Measurements from ENCODE around the gene TFDP3.

TFDP3 gene

GRCh38 chrX:133218329-133218728 lies at the start of gene TFDP3:
Gene TFDP3, minus strand, starts transcription at chrX:133218354. Its CDS starts 95 bp downstream, at chrX:133218259.
- TF ChIP-seq TEAD4 (IDR thresholded peaks at IDR 0.05) (no peak), EP300 (IDR thresholded peaks at IDR 0.05; ENCODE audit: borderline replicate concordance) (no peak), MAX (IDR thresholded peaks at IDR 0.05) (no peak), CEBPB (IDR thresholded peaks at IDR 0.05) (no peak), FOXM1 (IDR thresholded peaks at IDR 0.05; ENCODE audit: borderline replicate concordance, low read depth) (no peak), RAD21 (IDR thresholded peaks at IDR 0.05; ENCODE audit: low read depth) (no peak), TCF12 (IDR thresholded peaks at IDR 0.05; ENCODE audit: low read depth) (no peak), EGR1 (IDR thresholded peaks at IDR 0.05) (no peak), ZBTB7A (IDR thresholded peaks at IDR 0.05; ENCODE audit: low read depth) (no peak), NFIC (IDR thresholded peaks at IDR 0.05) (no peak), TAF1 (IDR thresholded peaks at IDR 0.05; ENCODE audit: low read depth) (no peak), CREB1 (IDR thresholded peaks at IDR 0.05; ENCODE audit: low read depth) (no peak), YY1 (IDR thresholded peaks at IDR 0.05; ENCODE audit: low read depth) (no peak)
- TF ChIP-seq, protein P1, sequence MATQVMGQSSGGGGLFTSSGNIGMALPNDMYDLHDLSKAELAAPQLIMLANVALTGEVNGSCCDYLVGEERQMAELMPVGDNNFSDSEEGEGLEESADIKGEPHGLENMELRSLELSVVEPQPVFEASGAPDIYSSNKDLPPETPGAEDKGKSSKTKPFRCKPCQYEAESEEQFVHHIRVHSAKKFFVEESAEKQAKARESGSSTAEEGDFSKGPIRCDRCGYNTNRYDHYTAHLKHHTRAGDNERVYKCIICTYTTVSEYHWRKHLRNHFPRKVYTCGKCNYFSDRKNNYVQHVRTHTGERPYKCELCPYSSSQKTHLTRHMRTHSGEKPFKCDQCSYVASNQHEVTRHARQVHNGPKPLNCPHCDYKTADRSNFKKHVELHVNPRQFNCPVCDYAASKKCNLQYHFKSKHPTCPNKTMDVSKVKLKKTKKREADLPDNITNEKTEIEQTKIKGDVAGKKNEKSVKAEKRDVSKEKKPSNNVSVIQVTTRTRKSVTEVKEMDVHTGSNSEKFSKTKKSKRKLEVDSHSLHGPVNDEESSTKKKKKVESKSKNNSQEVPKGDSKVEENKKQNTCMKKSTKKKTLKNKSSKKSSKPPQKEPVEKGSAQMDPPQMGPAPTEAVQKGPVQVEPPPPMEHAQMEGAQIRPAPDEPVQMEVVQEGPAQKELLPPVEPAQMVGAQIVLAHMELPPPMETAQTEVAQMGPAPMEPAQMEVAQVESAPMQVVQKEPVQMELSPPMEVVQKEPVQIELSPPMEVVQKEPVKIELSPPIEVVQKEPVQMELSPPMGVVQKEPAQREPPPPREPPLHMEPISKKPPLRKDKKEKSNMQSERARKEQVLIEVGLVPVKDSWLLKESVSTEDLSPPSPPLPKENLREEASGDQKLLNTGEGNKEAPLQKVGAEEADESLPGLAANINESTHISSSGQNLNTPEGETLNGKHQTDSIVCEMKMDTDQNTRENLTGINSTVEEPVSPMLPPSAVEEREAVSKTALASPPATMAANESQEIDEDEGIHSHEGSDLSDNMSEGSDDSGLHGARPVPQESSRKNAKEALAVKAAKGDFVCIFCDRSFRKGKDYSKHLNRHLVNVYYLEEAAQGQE (IDR thresholded peaks at IDR 0.05; ENCODE audit: low read depth) = no peak
- TF ChIP-seq, protein P2, sequence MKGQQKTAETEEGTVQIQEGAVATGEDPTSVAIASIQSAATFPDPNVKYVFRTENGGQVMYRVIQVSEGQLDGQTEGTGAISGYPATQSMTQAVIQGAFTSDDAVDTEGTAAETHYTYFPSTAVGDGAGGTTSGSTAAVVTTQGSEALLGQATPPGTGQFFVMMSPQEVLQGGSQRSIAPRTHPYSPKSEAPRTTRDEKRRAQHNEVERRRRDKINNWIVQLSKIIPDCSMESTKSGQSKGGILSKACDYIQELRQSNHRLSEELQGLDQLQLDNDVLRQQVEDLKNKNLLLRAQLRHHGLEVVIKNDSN (IDR thresholded peaks at IDR 0.05) = no peak

- TF ChIP-seq, protein P2 (IDR thresholded peaks at IDR 0.05) = no peak
- TF ChIP-seq CEBPB (IDR thresholded peaks at IDR 0.05) = peak; percentile 93
Observed at GRCh38 chrX:133267621-133268020, 49.5 kb upstream of the TFDP3 start.

DNA sequence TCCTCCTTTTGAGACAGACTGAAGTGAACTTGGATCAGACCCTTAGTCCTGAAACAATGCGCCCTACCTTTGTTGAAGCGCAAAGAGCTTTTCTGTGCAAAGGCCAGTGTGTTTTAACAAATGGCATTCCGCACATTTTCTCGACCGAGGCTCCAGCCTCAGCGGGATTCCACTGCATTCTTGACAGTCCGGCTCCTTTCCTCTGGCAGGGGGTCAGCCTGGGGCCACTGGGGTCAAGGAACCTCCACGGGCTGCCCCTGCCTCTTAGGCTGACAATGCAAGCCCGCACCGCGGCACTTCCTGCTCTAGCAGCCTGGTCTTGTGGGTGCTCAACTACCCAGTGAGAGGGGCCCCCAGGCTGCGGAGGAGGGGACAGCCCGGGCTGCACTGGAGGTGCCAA lies 47.2 kb upstream of the TFDP3 start:
- 0 out of 2 replicates have a peak, but pooled peaks have one; percentile 45 for TF ChIP-seq ZBTB7A (IDR thresholded peaks at IDR 0.05; ENCODE audit: low read depth)
- TF ChIP-seq EP300 (IDR thresholded peaks at IDR 0.05; ENCODE audit: borderline replicate concordance) = peak; percentile 71
- peak; percentile 51; the same call in 1 of the 2 replicates for TF ChIP-seq FOXM1 (IDR thresholded peaks at IDR 0.05; ENCODE audit: borderline replicate concordance, low read depth)
- TF ChIP-seq NFIC (IDR thresholded peaks at IDR 0.05) = peak; percentile 45; the same call in 1 of the 2 replicates
- peak; percentile 80 for TF ChIP-seq TCF12 (IDR thresholded peaks at IDR 0.05; ENCODE audit: low read depth)
- peak; percentile 88 for TF ChIP-seq TEAD4 (IDR thresholded peaks at IDR 0.05)
- TF ChIP-seq, protein P2 (IDR thresholded peaks at IDR 0.05) = no peak
- no peak for TF ChIP-seq CREB1 (IDR thresholded peaks at IDR 0.05; ENCODE audit: low read depth)

DNA sequence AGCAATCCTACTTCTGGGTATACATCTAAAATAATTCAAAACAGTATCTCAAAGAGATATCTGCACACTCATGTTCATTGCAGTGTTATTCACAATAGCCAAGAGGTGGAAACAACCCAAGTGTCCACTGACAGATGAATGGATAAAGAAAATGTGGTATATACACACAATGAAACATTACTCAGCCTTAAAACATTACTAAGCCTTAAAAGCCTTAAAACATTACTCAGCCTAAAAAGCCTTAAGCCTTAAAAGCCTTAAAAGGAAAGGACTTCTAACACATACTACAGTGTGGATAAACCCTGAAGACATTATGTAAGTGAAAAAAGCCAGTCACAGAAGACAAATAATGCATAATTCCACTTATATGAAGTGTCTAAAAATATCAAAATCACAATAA lies 40.3 kb upstream of the TFDP3 start:
- TF ChIP-seq, protein P2 (IDR thresholded peaks at IDR 0.05) = no peak
- TF ChIP-seq, protein P1 (IDR thresholded peaks at IDR 0.05; ENCODE audit: low read depth) = no peak
- no peak for TF ChIP-seq TCF12 (IDR thresholded peaks at IDR 0.05; ENCODE audit: low read depth)
- TF ChIP-seq TEAD4 (IDR thresholded peaks at IDR 0.05) = no peak
- TF ChIP-seq ZBTB7A (IDR thresholded peaks at IDR 0.05; ENCODE audit: low read depth) = no peak
- TF ChIP-seq YY1 (IDR thresholded peaks at IDR 0.05; ENCODE audit: low read depth) = no peak

GRCh38 chrX:133254666-133255065 lies 36.5 kb upstream of the TFDP3 start:
- TF ChIP-seq, protein P1 (IDR thresholded peaks at IDR 0.05; ENCODE audit: low read depth) = no peak
- TF ChIP-seq RAD21 (IDR thresholded peaks at IDR 0.05; ENCODE audit: low read depth) = no peak
